ENCODE results near the gene STH.

STH gene

DNA sequence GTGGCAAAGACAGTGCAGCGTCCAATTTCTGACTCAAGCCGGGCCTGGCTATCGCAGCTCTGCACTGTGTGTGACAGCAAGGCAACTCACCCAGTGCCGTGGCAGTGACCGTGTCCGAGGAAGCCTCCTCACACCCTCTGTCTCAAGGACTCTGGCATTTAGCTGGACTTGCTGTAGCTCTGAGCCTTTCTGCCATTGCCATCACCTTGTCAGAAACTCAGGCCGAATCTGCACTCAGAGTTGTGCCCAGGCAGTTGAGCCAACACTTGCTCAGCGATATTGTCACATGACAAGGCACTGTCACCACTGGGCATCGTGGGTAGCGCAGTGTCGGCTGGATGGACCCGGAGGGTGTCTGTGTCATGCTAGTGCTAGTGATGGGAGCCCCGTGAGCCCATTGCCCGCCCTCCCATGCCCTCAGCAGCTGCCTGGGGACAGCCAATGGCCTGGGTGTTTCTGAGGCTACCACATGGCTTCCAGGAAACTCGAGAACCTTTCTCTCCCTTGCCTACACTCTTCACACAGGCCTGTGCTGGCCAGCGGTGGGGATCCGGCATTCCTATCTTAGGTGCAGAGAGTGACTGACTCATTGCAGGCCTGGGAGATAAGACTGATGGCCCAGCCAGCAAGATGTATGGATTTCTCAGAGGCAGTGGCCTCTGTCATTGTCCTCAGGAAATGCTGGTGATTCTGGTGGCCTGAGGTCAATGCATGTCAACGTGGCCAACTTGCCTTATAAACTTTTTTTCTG lies 22.1 kb upstream of the STH start:
- no peaks in the 10 kb centered on the region for H3K4me1 ChIP-seq (ENCODE audit: control insufficient read depth, low read depth, low read length)
- no peak overlapping the region for H3K9ac ChIP-seq (ENCODE audit: low read length)
- no peaks in the 10 kb centered on the region for H3K9me3 ChIP-seq (ENCODE audit: control insufficient read depth, low read depth, low read length)
- no peaks in the 10 kb centered on the region for H3K36me3 ChIP-seq (ENCODE audit: control insufficient read depth, low read depth, low read length)
- H3K27ac ChIP-seq (ENCODE audit: low read length), result no peak overlapping the region
- no peak overlapping the region for H3K4me3 ChIP-seq (ENCODE audit: low read length)
- H3K27me3 ChIP-seq (ENCODE audit: control insufficient read depth, insufficient read depth, low read length), result no peaks in the 10 kb centered on the region

DNA sequence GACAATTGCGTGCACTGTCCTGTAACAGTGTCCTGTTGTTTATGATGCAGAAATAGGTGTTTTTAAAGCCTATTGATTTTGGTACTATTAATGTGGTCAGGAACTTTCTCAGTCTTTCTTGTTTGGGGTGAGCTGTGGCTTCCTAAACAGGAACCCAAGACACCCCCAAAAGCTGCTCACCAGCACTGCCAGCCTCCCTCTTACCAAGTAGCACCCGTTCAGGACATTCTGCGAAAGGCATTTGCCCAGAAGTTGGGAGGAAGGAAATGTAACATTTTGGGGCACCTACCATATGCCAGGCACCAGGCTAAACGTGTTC lies 21.6 kb upstream of the STH start:
- H3K27ac ChIP-seq (ENCODE audit: low read length), result no peak overlapping the region
- H3K4me1 ChIP-seq (ENCODE audit: control insufficient read depth, low read depth, low read length), result no peaks in the 10 kb centered on the region
- no peak overlapping the region for H3K9ac ChIP-seq (ENCODE audit: low read length)
- H3K36me3 ChIP-seq (ENCODE audit: control insufficient read depth, low read depth, low read length), result no peaks in the 10 kb centered on the region
- H3K27me3 ChIP-seq (ENCODE audit: control insufficient read depth, insufficient read depth, low read length), result no peaks in the 10 kb centered on the region
- no peaks in the 10 kb centered on the region for H3K9me3 ChIP-seq (ENCODE audit: control insufficient read depth, low read depth, low read length)
- no peak overlapping the region for H3K4me3 ChIP-seq (ENCODE audit: low read length)

DNA sequence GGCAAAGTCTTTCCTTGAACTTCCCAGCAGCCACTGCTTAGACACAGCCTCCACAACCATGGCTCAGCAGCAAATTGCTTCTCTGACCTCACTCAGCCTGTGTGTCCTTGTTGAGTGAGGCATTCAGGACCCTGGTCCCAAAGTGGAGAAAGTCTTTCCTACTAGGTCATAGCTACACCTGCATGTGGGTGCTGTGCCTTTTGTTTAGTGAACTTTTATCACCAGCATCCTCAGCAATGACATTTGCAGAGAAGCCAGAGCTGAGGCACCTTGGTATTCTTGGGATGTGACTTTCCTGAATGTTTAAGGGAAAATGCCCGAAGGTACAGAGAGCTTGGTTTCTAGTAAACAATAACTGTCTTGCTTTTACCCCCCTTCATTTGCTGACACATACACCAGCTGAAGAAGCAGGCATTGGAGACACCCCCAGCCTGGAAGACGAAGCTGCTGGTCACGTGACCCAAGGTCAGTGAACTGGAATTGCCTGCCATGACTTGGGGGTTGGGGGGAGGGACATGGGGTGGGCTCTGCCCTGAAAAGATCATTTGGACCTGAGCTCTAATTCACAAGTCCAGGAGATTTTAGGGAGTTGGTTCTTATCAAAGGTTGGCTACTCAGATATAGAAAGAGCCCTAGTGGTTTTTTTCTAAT lies 20.9 kb upstream of the STH start:
- H3K4me3 ChIP-seq (ENCODE audit: low read length), result no peak overlapping the region
- no peak overlapping the region for H3K9ac ChIP-seq (ENCODE audit: low read length)
- H3K9me3 ChIP-seq (ENCODE audit: control insufficient read depth, low read depth, low read length), result no peaks in the 10 kb centered on the region
- no peaks in the 10 kb centered on the region for H3K4me1 ChIP-seq (ENCODE audit: control insufficient read depth, low read depth, low read length)
- no peaks in the 10 kb centered on the region for H3K36me3 ChIP-seq (ENCODE audit: control insufficient read depth, low read depth, low read length)
- H3K27me3 ChIP-seq (ENCODE audit: control insufficient read depth, insufficient read depth, low read length), result no peaks in the 10 kb centered on the region
- no peak overlapping the region for H3K27ac ChIP-seq (ENCODE audit: low read length)

DNA sequence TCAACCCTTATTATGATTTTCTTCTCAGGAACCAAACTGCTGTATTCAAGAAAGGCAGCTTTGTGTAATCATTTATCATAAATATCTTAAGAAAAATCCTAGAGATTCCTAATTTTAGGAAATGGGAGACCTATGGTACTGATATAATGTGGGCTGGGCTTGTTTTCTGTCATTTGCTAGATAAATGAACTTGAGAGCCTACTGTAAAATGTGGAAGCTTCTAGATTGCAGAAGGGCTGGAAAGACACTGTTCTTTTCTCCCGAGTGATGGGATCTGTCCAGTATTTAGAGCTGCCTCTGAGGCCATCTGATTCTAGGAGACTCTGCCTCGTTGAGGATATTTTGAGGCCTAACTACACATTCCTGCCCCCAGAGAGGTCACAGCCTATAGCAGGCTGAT lies 19.9 kb upstream of the STH start:
- H3K9me3 ChIP-seq (ENCODE audit: control insufficient read depth, low read depth, low read length), result no peaks in the 10 kb centered on the region
- no peak overlapping the region for H3K27ac ChIP-seq (ENCODE audit: low read length)
- H3K36me3 ChIP-seq (ENCODE audit: control insufficient read depth, low read depth, low read length), result no peaks in the 10 kb centered on the region
- H3K9ac ChIP-seq (ENCODE audit: low read length), result no peak overlapping the region
- no peaks in the 10 kb centered on the region for H3K4me1 ChIP-seq (ENCODE audit: control insufficient read depth, low read depth, low read length)
- H3K4me3 ChIP-seq (ENCODE audit: low read length), result no peak overlapping the region
- no peaks in the 10 kb centered on the region for H3K27me3 ChIP-seq (ENCODE audit: control insufficient read depth, insufficient read depth, low read length)

DNA sequence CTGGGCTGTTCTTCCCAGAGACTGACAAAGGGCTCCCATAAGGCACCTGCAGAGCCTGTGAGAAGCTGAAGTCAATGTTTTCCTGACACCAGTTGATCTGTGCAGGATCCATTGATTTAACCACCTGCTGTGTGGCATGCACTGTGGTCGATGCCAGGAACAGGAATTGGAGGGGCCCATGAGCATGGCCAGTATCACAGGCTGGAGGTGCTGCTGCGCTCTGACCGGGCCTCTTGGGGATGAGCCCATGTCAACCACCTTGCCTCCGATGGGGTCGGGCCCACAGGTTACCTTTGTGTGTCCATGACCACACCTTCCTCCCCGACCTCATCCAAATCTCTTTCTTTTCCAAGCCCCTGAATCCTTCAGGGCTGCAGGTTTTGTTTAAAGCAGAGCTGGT lies 18.2 kb upstream of the STH start:
- Histone ChIP-seq H3K4me1 (ENCODE audit: control insufficient read depth, low read depth, low read length) (no peaks in the 10 kb centered on the region), H3K36me3 (ENCODE audit: control insufficient read depth, low read depth, low read length) (no peaks in the 10 kb centered on the region), H3K9ac (ENCODE audit: low read length) (no peak overlapping the region), H3K27ac (ENCODE audit: low read length) (no peak overlapping the region), H3K9me3 (ENCODE audit: control insufficient read depth, low read depth, low read length) (no peaks in the 10 kb centered on the region), H3K27me3 (ENCODE audit: control insufficient read depth, insufficient read depth, low read length) (no peaks in the 10 kb centered on the region), H3K4me3 (ENCODE audit: low read length) (no peak overlapping the region)

DNA sequence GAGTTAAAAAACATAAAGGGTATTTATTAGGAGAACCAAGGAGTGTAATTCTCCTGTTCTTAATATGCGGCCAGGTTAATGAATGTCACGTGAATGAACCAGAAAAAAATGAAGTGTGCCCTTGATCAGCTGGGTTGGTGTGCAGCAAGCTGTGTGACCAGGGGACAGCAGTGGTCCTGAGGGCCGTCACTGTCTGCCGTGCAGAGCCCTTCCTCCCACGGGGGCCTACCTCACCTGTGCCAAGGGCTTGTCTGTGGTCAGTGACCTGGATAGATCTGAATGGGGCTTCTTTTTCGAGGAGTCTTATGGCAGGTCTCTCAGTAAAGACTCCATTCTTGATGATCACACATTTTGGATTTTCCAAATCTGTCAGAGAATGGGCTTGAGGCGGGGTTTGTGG lies 17.7 kb upstream of the STH start:
- H3K27me3 ChIP-seq (ENCODE audit: control insufficient read depth, insufficient read depth, low read length), result no peaks in the 10 kb centered on the region
- no peaks in the 10 kb centered on the region for H3K36me3 ChIP-seq (ENCODE audit: control insufficient read depth, low read depth, low read length)
- H3K4me3 ChIP-seq (ENCODE audit: low read length), result no peak overlapping the region
- no peaks in the 10 kb centered on the region for H3K4me1 ChIP-seq (ENCODE audit: control insufficient read depth, low read depth, low read length)
- no peaks in the 10 kb centered on the region for H3K9me3 ChIP-seq (ENCODE audit: control insufficient read depth, low read depth, low read length)
- no peak overlapping the region for H3K27ac ChIP-seq (ENCODE audit: low read length)
- H3K9ac ChIP-seq (ENCODE audit: low read length), result no peak overlapping the region

DNA sequence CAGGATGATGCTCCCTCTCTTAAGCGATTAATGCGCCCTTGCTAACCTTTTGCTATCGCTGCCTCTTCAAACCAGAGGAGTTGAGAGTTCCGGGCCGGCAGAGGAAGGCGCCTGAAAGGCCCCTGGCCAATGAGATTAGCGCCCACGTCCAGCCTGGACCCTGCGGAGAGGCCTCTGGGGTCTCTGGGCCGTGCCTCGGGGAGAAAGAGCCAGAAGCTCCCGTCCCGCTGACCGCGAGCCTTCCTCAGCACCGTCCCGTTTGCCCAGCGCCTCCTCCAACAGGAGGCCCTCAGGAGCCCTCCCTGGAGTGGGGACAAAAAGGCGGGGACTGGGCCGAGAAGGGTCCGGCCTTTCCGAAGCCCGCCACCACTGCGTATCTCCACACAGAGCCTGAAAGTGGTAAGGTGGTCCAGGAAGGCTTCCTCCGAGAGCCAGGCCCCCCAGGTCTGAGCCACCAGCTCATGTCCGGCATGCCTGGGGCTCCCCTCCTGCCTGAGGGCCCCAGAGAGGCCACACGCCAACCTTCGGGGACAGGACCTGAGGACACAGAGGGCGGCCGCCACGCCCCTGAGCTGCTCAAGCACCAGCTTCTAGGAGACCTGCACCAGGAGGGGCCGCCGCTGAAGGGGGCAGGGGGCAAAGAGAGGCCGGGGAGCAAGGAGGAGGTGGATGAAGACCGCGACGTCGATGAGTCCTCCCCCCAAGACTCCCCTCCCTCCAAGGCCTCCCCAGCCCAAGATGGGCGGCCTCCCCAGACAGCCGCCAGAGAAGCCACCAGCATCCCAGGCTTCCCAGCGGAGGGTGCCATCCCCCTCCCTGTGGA lies 16.0 kb upstream of the STH start:
- H3K27me3 ChIP-seq (ENCODE audit: control insufficient read depth, insufficient read depth, low read length), result no peaks in the 10 kb centered on the region
- no peaks in the 10 kb centered on the region for H3K9me3 ChIP-seq (ENCODE audit: control insufficient read depth, low read depth, low read length)
- no peak overlapping the region for H3K4me3 ChIP-seq (ENCODE audit: low read length)
- no peak overlapping the region for H3K9ac ChIP-seq (ENCODE audit: low read length)
- no peaks in the 10 kb centered on the region for H3K36me3 ChIP-seq (ENCODE audit: control insufficient read depth, low read depth, low read length)
- no peaks in the 10 kb centered on the region for H3K4me1 ChIP-seq (ENCODE audit: control insufficient read depth, low read depth, low read length)
- H3K27ac ChIP-seq (ENCODE audit: low read length), result no peak overlapping the region

DNA sequence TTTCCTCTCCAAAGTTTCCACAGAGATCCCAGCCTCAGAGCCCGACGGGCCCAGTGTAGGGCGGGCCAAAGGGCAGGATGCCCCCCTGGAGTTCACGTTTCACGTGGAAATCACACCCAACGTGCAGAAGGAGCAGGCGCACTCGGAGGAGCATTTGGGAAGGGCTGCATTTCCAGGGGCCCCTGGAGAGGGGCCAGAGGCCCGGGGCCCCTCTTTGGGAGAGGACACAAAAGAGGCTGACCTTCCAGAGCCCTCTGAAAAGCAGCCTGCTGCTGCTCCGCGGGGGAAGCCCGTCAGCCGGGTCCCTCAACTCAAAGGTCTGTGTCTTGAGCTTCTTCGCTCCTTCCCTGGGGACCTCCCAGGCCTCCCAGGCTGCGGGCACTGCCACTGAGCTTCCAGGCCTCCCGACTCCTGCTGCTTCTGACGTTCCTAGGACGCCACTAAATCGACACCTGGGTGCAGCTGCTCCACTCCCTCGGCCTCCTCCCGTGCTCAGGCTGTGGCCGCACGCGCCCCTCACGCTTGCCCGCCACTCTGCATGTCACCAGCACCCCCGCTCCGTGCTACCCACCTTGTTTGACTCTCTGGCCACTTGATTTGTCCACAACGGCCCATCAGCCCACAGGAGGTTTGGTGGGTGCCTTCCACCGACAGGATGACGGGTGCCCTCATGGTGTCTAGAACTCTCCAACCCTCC lies 15.3 kb upstream of the STH start:
- H3K27me3 ChIP-seq (ENCODE audit: control insufficient read depth, insufficient read depth, low read length), result no peaks in the 10 kb centered on the region
- H3K36me3 ChIP-seq (ENCODE audit: control insufficient read depth, low read depth, low read length), result no peaks in the 10 kb centered on the region
- H3K9me3 ChIP-seq (ENCODE audit: control insufficient read depth, low read depth, low read length), result no peaks in the 10 kb centered on the region
- no peak overlapping the region for H3K27ac ChIP-seq (ENCODE audit: low read length)
- H3K9ac ChIP-seq (ENCODE audit: low read length), result no peak overlapping the region
- H3K4me1 ChIP-seq (ENCODE audit: control insufficient read depth, low read depth, low read length), result no peaks in the 10 kb centered on the region
- no peak overlapping the region for H3K4me3 ChIP-seq (ENCODE audit: low read length)

DNA sequence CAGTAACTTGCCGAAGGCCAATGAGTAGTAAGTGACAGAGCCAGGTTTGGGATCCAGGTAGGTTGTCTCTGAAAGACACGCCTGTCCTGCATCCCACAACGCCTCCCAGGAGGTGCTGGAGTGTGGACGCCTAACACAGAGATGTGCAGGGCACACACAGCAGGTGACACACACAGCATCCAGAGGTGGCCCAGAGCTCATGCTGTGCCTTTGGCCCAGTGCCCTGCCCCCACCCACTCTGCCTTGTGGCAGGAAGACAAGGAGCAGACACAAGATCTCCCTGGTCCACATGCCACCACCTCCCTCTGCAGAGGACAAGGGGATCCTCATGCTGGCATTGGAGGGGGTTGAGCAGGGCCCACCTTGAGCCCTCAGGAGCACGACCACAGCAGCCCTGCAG lies 14.7 kb upstream of the STH start:
- Histone ChIP-seq H3K27me3 (ENCODE audit: control insufficient read depth, insufficient read depth, low read length) (no peaks in the 10 kb centered on the region), H3K27ac (ENCODE audit: low read length) (no peak overlapping the region), H3K9ac (ENCODE audit: low read length) (no peak overlapping the region), H3K9me3 (ENCODE audit: control insufficient read depth, low read depth, low read length) (no peaks in the 10 kb centered on the region), H3K36me3 (ENCODE audit: control insufficient read depth, low read depth, low read length) (no peaks in the 10 kb centered on the region), H3K4me3 (ENCODE audit: low read length) (no peak overlapping the region), H3K4me1 (ENCODE audit: control insufficient read depth, low read depth, low read length) (no peaks in the 10 kb centered on the region)

DNA sequence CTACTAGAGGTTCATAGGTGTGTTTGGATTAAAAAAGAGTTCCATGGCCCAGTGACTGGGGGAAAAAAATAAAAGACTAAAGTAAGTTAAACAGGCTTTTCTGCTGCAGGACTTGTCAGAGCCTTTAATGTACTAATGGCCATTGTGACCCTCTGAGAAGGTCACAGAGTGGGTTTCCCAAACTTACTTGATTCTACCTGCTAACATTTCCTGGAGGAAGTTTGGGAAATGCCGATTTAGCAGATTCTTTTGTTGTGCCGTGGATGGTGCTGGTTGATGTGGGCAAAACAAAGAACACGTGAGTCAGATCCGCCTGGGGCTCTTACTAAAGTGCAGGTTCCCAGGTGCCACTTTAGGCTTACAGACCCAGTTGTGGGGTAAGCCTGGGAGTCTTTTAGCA lies 13.6 kb upstream of the STH start:
- Histone ChIP-seq H3K9ac (ENCODE audit: low read length) (no peak overlapping the region), H3K4me1 (ENCODE audit: control insufficient read depth, low read depth, low read length) (no peaks in the 10 kb centered on the region), H3K9me3 (ENCODE audit: control insufficient read depth, low read depth, low read length) (no peaks in the 10 kb centered on the region), H3K36me3 (ENCODE audit: control insufficient read depth, low read depth, low read length) (no peaks in the 10 kb centered on the region), H3K27ac (ENCODE audit: low read length) (no peak overlapping the region), H3K27me3 (ENCODE audit: control insufficient read depth, insufficient read depth, low read length) (no peaks in the 10 kb centered on the region), H3K4me3 (ENCODE audit: low read length) (no peak overlapping the region)

DNA sequence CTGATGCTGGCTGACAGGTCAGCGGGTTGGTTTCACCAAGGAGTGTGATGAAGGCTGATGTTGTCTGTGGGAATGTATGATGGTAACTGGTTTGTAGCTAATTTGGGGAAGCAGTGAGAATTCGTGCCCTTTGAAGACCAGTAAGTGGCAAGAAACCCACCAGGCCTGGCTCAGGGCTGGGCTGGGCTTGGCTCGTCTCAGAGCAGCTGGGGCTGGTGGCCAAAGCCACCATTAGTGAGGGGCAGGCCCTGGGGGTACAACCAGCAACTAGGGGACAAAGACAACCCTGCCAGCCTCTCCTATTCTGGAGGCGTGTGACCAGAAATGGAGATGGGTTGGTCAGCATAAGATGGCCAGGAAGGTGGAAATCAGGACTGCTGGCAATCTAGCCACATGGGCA lies 13.0 kb upstream of the STH start:
- Histone ChIP-seq H3K4me3 (ENCODE audit: low read length) (no peak overlapping the region), H3K9ac (ENCODE audit: low read length) (no peak overlapping the region), H3K4me1 (ENCODE audit: control insufficient read depth, low read depth, low read length) (no peaks in the 10 kb centered on the region), H3K9me3 (ENCODE audit: control insufficient read depth, low read depth, low read length) (no peaks in the 10 kb centered on the region), H3K27me3 (ENCODE audit: control insufficient read depth, insufficient read depth, low read length) (no peaks in the 10 kb centered on the region), H3K27ac (ENCODE audit: low read length) (no peak overlapping the region), H3K36me3 (ENCODE audit: control insufficient read depth, low read depth, low read length) (no peaks in the 10 kb centered on the region)

Measured in iPS-18a (cell line).